ENCODE results near the gene NKX1-1.
"Not testable (repeated sequence)": the region's sequence is repeated elsewhere in the genome, so short reads cannot be mapped to it uniquely, and the experiment has no call there.

Gene NKX1-1

DNA sequence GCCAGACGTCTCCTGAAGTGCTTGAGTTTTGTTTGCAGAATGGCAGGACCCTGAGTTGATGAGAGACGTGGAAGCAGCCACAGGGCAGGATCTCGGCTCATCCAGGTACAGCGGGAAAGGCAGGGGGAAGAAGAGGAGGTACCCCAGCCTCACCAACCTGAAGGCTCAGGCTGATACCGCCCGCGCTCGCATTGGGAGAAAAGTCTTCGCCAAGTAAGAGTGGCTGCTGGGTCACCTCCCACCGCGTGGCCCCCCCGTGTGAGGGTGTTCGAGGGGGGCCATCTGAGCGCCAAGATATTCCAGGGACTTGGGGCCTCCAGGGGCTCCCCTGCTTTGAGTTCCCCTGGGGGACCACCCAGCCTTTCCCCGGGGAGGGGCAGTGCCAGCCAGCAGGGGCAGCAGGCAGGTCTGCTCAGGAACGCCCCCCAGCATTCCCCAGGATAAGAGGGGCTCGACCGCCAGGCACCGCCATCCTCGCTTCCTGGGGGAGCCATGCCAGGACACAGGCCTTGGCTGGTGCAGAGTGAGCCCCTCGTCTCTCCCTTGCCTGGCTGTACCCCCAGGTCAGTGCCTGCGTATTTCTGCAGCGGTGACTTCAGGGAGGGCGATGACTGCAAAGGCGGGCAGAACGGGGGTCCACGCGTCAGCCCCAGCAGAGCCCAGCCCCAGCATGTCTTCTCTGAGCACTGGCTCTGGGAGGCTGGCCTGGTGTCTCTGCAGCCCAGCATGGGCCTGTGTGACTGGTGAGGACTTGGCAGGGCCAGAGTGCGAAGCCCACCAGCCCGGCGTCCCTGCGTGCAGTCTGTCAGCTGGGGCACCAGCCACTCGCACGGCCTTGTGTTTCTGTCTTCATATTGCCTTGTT lies 22.3 kb downstream of the NKX1-1 start:
- no peak for DNase-seq

- DNase-seq: no peak
Observed at GRCh38 chr4:1382776-1383727, 23.2 kb downstream of the NKX1-1 start.

DNA sequence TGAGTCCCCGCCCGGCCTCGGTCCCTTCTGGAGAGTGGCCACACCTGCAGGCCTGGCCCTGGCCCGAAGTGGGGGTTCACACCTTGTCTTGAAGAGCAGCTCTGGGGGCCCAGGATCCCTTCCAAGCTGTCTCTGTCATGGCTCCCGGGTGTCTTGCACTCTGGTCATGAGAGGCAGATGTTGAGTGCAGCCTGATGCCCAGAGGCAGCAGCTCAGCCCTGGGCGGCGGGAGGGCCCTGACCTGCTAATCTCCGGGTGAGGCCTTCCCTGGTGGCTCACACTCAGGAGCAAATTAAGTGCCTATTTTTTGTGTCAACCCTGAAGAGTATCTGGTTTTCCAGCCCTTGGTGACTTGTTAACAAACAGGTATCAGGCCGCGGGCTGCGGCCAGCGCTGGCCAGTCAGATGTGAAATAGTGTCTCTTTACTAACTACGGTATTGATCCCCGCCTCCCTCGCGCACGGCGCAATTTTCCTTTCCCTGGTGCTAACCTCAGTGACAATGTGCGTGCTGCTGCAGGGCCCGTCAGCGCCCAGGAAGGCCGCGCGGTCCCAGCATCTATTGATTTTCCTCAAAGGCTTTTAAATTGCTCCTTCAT lies 24.2 kb downstream of the NKX1-1 start:
- no peak for DNase-seq

GRCh38 chr4:1381181-1381621 lies 25.0 kb downstream of the NKX1-1 start:
- no peak for DNase-seq

GRCh38 chr4:1380368-1381151 lies 25.7 kb downstream of the NKX1-1 start:
- DNase-seq: no peak

DNA sequence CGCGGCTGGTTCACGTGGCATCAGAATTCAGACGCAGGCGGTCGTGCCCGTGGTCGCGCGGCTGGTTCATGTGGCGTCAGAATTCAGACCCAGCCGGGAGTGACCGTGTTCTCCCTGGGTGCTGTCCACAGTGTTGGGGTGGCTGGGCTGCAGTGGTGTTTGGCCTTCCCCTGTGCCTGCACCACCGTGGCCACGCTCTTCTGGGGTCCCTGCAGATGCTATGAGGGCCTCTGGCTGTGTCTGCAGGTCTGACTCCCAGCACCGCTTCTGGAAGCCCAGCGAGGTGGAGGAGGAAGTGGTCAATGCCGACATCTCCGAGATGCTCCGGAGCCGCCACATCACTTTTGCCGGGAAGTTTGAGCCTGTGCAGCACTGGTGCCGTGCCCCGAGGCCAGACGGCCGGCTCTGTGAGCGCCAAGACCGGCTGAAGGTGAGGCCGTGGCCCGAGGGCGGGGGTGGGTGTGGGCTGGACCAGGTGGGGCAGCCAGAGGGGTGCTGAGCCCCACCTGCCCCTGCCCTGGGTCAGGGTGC lies 26.4 kb downstream of the NKX1-1 start:
- no peak for DNase-seq

- DNase-seq: no peak
Observed at GRCh38 chr4:1379351-1379781, 26.9 kb downstream of the NKX1-1 start.

DNA sequence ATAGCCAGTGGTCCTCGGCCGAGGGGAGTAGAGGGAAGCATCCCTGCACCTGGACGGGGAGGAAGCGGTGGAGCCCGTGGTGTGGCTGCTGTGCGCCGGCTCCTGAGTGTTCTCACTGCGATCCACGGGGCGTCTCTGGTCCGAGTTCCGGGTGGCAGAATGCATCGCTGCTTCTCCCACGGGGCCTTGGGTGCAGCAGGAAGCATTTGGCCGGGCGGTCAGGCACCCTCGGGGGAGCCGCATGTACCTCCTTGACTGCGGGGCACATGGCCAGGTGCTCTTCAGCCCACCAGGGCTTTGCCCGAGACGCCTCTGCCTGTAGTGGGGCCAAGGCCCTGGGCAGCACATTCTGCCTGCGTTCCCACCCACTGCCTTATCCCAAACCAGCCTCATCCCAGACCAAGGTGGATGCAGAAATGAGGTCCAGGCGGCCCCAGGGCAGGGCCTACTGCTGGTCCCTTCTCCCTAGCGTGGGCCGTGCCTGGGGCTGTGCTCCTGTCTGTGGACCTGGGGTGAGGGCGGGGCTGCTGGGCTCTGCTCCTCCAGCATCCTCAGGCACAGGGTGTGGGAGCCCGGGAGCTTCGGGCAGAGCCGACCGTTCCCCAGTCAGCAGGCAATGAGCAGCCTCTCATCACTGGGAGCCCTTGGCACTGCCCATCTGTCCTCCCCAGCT lies 27.5 kb downstream of the NKX1-1 start:
- no peak for DNase-seq

DNA sequence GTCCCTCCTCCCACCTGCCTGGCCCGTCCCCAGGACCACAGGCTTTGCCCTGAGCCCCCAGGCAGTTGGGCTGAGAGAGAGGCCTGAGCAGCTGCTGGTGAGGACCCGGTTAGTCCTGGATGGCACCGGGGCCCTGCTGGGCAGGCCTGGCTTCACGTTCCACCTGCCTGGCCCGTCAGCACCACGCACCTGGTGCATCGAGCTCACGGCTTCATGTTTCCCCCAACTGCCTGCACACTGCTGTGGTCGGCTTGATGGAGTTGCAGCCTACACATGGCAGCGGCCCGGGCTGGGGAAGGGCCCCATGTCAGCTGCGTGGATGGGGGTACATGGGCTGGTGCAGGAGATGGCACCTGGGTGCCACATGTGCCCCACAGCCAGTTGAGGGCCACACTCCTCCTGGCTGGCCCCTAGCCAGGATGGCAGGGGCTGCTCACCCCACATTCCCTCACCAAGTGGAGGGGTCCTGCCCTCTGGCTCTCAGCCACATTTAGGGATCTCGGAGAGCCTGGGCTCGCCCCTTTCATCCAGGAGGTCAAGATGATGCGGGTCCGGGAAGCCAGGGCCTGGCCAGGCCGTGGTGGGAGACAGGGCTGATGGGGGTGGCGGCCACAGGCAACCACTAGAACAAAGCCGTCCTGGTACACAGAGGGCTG lies 28.5 kb downstream of the NKX1-1 start:
- no peak for DNase-seq

DNA sequence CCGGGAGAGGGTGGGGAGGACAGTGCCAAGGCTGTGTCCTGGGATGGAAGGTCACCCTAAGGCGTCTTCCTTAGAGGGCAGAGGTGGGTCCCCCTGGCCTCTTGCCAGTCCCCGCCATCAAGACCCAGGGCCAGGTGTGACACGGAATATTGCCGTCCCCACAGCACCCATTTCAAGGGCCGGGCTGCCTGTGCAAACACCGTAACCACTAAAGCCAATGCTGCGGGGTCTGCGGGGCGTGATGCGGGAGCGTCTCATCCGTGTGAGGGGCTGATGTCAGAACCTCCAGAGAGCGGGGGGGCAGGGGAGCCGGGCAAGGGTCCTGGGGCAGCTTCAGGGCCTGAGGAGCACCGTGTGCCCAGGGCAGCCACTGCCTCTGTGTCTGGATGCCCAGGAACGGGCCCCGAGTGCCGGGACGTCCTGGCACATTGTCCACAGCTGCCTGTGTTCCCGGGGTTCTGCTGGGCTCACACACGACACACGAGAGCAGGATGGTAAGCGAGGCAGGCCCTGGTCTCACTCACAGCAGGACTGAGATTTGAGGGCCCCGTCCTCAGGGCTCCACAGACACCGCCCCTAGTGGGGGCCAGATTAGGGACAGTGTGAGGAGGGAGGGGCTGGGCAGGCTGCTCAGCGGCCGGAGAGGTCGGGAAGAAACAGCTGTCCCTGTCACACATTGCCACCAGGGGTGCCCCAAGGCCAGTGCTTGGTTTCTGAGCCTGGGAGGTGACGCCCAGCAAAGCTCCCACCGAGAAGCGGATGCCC lies 29.2 kb downstream of the NKX1-1 start:
- DNase-seq: no peak

- DNase-seq: no peak
Observed at GRCh38 chr4:1376391-1376840, 29.8 kb downstream of the NKX1-1 start.

DNA sequence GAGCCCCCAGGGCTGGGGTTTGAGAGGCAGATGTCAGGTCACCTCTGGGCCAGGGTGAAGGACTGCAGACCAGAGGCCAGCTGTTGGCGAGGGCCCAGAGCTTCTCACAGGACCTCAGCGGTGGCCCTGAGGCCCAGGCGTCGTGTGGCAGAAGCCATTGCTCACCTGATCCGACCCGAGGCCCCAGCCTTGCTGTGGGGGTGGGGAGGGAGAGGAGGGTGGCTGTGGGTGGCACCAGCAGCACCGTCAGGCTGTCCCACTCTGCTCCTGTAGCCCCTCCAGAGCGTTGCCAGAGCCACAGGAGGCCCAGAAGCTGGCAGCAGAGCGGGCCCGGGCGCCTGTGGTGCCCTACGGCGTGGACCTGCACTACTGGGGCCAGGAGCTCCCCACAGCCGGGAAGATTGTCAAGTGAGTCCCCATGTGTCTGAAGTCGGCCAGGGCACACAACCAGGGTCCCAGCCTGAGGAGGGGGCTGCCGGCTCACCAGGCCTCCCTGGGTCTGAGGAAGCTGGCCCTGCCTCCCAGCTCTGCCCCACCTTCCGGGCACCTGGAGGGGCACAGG lies 30.4 kb downstream of the NKX1-1 start:
- no peak for DNase-seq

DNA sequence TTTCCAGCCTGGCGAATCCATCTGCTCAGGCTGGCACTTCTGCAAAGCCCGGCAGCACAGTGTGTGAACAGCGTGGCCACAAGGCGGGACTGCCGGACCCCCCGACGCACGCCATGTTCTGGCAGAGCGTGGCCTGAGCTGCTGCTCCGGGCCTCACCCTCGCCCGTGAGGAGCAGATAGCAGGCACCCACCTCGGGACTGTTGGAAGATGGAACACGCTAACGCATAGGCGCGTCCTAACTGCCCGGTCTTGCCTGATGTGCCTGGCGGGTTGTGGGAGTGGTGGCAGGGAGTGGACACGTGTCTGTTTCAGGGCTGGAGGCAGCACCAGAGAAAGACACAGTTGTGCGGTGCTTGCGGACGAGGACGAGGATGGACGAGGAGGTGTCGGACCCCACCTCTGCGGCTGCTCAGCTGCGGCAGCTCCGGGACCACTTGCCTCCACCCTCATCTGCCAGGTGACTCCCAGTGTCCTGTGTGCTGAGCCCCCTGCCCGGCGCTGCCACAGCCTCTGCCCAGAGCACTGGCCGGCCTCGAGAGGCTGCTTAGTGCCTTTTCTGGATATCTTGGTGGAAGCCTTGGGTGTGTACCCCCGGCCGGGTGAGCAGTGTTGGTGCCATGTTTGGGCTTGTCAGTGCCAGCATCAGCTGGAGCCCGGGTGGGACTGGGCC lies 31.1 kb downstream of the NKX1-1 start:
- DNase-seq: no peak

DNA sequence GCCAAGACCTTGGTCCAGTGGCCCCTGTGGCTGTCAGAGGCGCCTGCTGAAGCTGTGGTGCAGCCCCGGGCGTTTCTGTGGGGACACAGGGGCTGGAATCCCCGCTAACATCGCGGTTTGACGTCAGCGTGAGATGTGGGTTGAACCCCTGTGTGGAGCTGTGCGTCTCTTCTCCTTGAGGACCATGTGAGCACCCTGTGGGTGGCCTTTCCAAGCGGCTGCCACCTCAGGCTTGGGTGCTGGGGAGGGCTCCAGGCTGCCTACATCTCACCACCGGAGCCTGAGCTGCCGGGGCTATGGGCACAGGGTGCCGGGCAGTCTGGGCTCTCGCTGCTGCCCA lies 31.6 kb downstream of the NKX1-1 start:
- DNase-seq: no peak

- DNase-seq: no peak
Observed at GRCh38 chr4:1373892-1374705, 32.1 kb downstream of the NKX1-1 start.

DNA sequence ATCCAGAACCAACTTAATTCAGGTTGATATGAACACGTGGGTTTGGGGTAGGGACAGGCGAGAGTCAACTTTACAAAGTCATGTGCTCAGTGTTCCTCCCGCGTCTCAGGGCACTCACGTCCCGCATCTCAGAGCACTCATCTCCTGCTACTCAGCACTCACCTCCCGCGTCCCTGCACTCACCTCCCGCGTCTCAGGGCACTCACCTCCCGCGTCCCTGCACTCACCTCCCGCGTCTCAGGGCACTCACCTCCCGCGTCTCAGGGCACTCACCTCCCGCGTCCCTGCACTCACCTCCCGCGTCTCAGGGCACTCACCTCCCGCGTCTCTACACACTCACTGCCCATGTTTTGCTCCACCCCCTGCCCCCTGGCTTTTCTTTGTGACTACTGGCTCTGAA lies 33.7 kb downstream of the NKX1-1 start:
- DNase-seq: not testable (repeated sequence)

DNA sequence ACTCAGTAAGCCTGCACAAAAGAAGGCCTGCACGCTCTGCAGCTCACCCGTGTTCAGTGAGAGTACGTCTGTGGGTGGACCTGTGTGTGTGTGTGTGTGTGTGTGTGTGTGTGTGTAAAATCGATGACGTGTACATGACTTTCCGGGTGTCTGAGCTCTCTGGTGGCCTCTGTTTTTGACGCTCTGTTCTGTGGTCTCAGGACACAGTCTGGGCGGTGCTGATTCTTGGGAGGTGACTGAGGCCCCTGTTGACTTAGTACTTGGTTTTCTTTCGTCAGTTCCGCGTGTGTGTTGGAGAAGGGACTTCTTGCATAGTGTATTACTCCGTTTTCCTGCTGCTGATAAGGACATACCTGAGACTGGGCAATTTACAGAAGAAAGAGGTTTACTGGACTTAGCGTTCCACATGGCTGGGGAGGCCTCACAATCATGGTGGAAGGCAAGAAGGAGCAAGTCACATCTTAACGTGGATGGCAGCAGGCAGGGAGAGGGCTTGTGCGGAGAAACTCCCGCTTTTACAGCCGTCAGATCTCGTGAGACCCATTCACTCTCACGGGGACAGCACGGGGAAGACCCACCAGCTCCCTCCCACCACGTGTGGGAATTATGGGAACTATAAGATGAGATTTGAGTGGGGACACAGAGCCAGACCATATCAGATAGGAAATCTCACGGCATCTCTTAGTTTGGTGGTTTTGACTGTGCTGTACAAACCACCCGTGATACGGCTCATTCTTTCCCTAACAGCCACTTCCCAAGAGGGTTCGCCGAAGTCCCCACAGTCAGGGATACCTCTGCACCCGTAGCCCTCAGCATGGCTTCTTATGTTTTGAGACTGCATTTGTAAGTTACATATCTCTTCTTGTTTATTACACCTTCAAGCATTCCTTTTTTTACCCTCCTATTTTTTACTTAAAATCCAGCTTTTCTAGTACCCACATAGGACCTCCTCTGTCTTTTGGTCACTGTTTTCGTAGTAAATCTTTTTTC lies 34.8 kb downstream of the NKX1-1 start:
- DNase-seq: no peak

All from stimulated activated CD4-positive, alpha-beta T cell treated with anti-CD3 and anti-CD28 coated beads, Interleukin-1b, Interleukin-23, amount 100 ng/mL, for 48 hours (primary cell).